Smooth muscle cell (in vitro differentiated cells): ENCODE results near the gene TBCC. TPM values are rescaled to one million over a fixed set of nuclear protein-coding genes. Genes with fewer than 3 reads are reported as not detected.

Experiments used
- DNase-seq: peaks from one replicate; lab custom pipeline; 2025; ENCODE audit not compliant: unreplicated experiment; lab: John Stamatoyannopoulos, UW
- H2AFZ ChIP-seq: fragments of 200-600 bp; sonication (generic); 2 replicates; pipeline ENCODE4 v1.6.0; 2016; ENCODE audit warnings: antibody characterized with exemption, low read depth, mild to moderate bottlenecking
- H3F3A ChIP-seq: fragments of 200-600 bp; sonication (generic); 2 replicates; pipeline ENCODE4 v1.6.0; 2017; ENCODE audit warnings: antibody characterized with exemption, low read depth
- H3K27ac ChIP-seq: fragments of 200-600 bp; sonication (generic); 2 replicates; pipeline ENCODE4 v1.5.1; 2016; ENCODE audit warnings: low read depth, mild to moderate bottlenecking
- H3K27me3 ChIP-seq: fragments of 200-600 bp; sonication (generic); 2 replicates; pipeline ENCODE4 v1.6.1; 2016; ENCODE audit warnings: low read depth, mild to moderate bottlenecking
- H3K36me3 ChIP-seq: fragments of 200-600 bp; sonication (generic); 2 replicates; pipeline ENCODE4 v1.5.1; 2016; ENCODE audit warnings: low read depth
- H3K4me1 ChIP-seq: fragments of 200-600 bp; sonication (generic); 2 replicates; pipeline ENCODE4 v1.5.1; 2016; ENCODE audit warnings: low read depth
- H3K4me2 ChIP-seq: fragments of 200-600 bp; sonication (generic); 2 replicates; pipeline ENCODE4 v1.6.0; 2016; ENCODE audit warnings: mild to moderate bottlenecking
- H3K4me3 ChIP-seq: fragments of 200-600 bp; sonication (generic); 2 replicates; pipeline ENCODE4 v1.5.1; 2016; ENCODE audit warnings: mild to moderate bottlenecking
- H3K79me2 ChIP-seq: fragments of 200-600 bp; sonication (generic); 2 replicates; pipeline ENCODE4 v1.6.0; 2016; ENCODE audit warnings: low read depth, mild to moderate bottlenecking
- H3K9ac ChIP-seq: fragments of 200-600 bp; sonication (generic); 2 replicates; pipeline ENCODE4 v1.6.0; 2016; ENCODE audit warnings: low read depth
- H3K9me3 ChIP-seq: fragments of 200-600 bp; sonication (generic); replicated peaks from 2 replicates; pipeline ENCODE4 v1.5.1; 2016; ENCODE audit warnings: low read depth
- H4K20me1 ChIP-seq: fragments of 200-600 bp; sonication (generic); 2 replicates; pipeline ENCODE4 v1.6.0; 2016; ENCODE audit warnings: low read depth
- WGBS: methylation state at CpG from one replicate; pipeline ENCODE4 v1.1.7; 2016; ENCODE audit warnings: low lambda C conversion rate; 5-methylcytosine and 5-hydroxymethylcytosine counted together
- polyA plus RNA-seq: library from polyadenylated mRNA; unstranded; fragments of >200 nt; fragmentation: Nextera tagmentation; extraction: Ambion mirVana; gene quantifications from 2 replicates; pipeline ENCODE4 v1.2.1, GENCODE V29; 2016
- total RNA-seq: library from RNA; depleted of rRNA; stranded (reverse); fragments of >200 nt; gene quantifications from 2 replicates; pipeline ENCODE4 v1.2.3, GENCODE V29; 2014
- TF ChIP-seq, protein P1 (sequence below): fragments of 200-600 bp; sonication (generic); IDR thresholded peaks from 2 replicates; pipeline ENCODE4 v1.5.1; 2017; ENCODE audit warnings: borderline replicate concordance, mild to moderate bottlenecking, antibody characterized with exemption; ENCODE audit not compliant: insufficient read depth, poor library complexity, severe bottlenecking

Gene TBCC
- total and polyA plus RNA-seq, 2 experiments from 2014 or later = 30.1 to 31.8 TPM

DNA sequence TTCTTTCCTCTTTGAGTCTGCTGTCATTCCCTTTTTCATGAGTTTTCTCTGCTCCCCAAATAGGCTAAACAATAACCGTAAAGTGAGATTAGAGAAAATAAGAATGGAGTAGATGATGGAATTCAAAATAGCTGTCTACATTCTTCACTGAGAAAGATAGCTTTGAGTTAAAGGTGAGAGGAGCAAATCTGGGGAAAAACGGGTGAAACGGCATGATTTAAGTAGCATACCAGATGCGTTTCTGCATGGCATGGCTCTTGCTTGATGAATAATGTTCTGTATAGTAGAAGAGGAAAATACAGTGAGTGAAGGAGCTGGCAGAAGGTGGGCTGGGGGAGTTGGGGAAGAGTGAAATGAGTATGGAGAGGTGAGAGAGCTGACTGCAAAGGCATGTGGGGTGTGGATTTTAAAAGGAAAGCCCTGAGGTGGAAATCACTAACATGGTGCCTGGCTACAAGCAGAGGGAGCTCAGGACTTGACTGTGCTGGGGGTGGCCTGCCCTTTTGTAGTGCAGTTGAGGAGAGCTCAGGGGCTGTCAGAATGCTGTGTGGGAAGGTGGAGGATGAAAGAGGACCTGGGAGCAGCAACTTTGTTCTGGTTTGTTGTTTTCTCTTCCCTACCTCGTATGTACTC, 44.8 kb upstream of the TBCC start:
- Histone ChIP-seq H3F3A (no peaks in the 10 kb centered on the region), H3K27me3 (no peaks in the 10 kb centered on the region), H4K20me1 (peaks cover 23% of the 10 kb centered on the region), H3K9ac (no peak overlapping the region), H2AFZ (no peak overlapping the region), H3K79me2 (peaks cover 27% of the 10 kb centered on the region), H3K4me3 (no peak overlapping the region), H3K4me1 (peaks cover 4% of the 10 kb centered on the region), H3K4me2 (no peak overlapping the region), H3K36me3 (no peaks in the 10 kb centered on the region), H3K9me3 (no peaks in the 10 kb centered on the region), H3K27ac (peak overlapping the region; percentile 30)
- TF ChIP-seq, protein P1, sequence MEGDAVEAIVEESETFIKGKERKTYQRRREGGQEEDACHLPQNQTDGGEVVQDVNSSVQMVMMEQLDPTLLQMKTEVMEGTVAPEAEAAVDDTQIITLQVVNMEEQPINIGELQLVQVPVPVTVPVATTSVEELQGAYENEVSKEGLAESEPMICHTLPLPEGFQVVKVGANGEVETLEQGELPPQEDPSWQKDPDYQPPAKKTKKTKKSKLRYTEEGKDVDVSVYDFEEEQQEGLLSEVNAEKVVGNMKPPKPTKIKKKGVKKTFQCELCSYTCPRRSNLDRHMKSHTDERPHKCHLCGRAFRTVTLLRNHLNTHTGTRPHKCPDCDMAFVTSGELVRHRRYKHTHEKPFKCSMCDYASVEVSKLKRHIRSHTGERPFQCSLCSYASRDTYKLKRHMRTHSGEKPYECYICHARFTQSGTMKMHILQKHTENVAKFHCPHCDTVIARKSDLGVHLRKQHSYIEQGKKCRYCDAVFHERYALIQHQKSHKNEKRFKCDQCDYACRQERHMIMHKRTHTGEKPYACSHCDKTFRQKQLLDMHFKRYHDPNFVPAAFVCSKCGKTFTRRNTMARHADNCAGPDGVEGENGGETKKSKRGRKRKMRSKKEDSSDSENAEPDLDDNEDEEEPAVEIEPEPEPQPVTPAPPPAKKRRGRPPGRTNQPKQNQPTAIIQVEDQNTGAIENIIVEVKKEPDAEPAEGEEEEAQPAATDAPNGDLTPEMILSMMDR = no peak
- 66% methylated on average over 5 of the region's 5 CpGs for WGBS
- no peak for DNase-seq

DNA sequence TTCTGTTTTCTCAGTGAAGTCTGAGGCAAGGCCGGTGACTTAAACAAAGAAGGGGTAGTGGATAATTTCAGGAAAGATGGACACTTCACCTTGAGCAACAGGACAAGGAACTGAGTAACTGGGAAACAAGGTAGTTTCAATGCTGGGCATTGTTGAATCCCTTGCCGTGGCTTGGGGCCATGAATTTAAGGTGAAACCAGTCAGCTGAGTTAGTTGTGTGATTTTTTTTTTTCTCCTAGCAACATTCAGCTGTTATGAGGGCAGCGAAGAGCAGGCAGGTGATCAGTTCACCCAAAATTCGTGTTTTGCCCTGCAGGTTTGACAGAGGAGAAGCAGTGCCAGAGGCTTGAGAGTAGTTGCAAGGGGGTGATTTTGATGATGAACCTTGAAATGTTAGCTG, 42.8 kb upstream of the TBCC start:
- H3K79me2 ChIP-seq = peaks cover 46% of the 10 kb centered on the region
- 85% methylated on average over 4 of the region's 4 CpGs for WGBS
- no peak overlapping the region for H3K4me3 ChIP-seq

DNA sequence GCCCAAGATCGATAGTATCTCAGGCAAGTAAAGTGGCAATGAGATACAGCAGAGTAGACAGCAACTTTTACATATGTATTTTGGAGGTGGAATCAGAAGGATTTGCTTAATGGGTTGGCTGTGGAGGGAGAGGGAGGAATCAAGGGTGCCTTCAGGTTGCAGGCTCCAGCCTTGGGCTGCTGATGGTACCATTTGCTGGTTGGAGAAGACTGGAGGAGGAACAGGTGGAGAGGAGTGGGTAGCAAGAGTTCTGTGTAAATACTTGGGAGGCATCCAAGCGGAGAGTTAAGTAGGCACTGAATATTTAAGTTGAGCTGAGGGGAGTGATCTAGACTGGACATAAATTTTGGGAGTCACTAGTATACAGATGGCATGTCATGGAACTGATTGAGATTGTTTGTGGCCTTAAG, 41.2 kb upstream of the TBCC start:
- Histone ChIP-seq H3K9me3 (no peaks in the 10 kb centered on the region), H4K20me1 (peaks cover 18% of the 10 kb centered on the region), H3K4me3 (no peak overlapping the region), H3K27me3 (no peaks in the 10 kb centered on the region), H3K4me1 (peaks cover 15% of the 10 kb centered on the region), H3K36me3 (no peaks in the 10 kb centered on the region), H3K27ac (no peak overlapping the region), H2AFZ (no peak overlapping the region), H3K79me2 (peaks cover 53% of the 10 kb centered on the region), H3K4me2 (no peak overlapping the region), H3F3A (no peaks in the 10 kb centered on the region), H3K9ac (no peak overlapping the region)
- TF ChIP-seq, protein P1 = no peak
- WGBS = 90% methylated on average over 2 of the region's 2 CpGs
- DNase-seq = no peak

More for the DNA sequence above, 42.8 kb upstream of the TBCC start:
- no peak overlapping the region for H3K4me2 ChIP-seq
- no peaks in the 10 kb centered on the region for H3F3A ChIP-seq
- no peak overlapping the region for H2AFZ ChIP-seq
- TF ChIP-seq, protein P1 = no peak
- no peak overlapping the region for H3K27ac ChIP-seq
- no peaks in the 10 kb centered on the region for H3K36me3 ChIP-seq
- no peak for DNase-seq
- H4K20me1 ChIP-seq = peaks cover 23% of the 10 kb centered on the region
- peaks cover 15% of the 10 kb centered on the region for H3K4me1 ChIP-seq
- H3K27me3 ChIP-seq = no peaks in the 10 kb centered on the region
- H3K9me3 ChIP-seq = no peaks in the 10 kb centered on the region
- no peak overlapping the region for H3K9ac ChIP-seq

DNA sequence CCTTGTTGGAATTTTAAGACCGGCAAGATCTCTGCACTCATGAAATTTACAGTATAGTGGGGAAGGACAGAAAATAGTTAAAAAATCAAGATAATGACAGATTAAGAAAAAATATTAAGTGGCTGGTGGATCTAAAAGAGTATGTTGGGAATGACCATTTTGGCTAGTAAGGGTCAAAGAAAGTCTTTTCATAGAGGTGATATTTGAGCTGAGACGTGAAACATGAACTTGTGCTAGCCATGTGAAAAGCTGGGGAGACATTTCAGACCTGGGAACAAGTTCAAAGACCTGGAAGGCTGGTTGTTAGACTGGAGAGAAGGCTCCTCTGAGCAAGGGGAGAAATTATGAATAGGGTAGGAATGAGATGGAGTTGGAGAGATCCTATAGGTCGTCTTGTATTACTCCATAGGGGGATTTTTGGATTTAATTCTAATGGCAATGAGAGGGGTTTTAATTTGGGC, 40.7 kb upstream of the TBCC start:
- Histone ChIP-seq H4K20me1 (peaks cover 14% of the 10 kb centered on the region), H3K9me3 (no peaks in the 10 kb centered on the region), H3K27ac (no peak overlapping the region), H3K4me3 (no peak overlapping the region), H3F3A (no peaks in the 10 kb centered on the region), H3K36me3 (no peaks in the 10 kb centered on the region), H3K4me2 (no peak overlapping the region), H3K4me1 (peaks cover 15% of the 10 kb centered on the region), H3K9ac (no peak overlapping the region), H2AFZ (no peak overlapping the region), H3K27me3 (no peaks in the 10 kb centered on the region), H3K79me2 (peaks cover 53% of the 10 kb centered on the region)
- TF ChIP-seq, protein P1 = no peak
- DNase-seq = no peak
- 88% methylated on average over 3 of the region's 3 CpGs for WGBS
